ENCODE data around the gene RAB10.
"Not testable (repeated sequence)": the region's sequence is repeated elsewhere in the genome, so short reads cannot be mapped to it uniquely, and the experiment has no call there.

Gene RAB10

GRCh38 chr2:26080356-26080755 lies 46.5 kb downstream of the RAB10 start:
- no peak overlapping the region for H3K4me3 ChIP-seq (ENCODE audit: low read depth, low read length)
- DNase-seq (ENCODE audit: low read depth): no peak

GRCh38 chr2:26080925-26081324 lies 47.0 kb downstream of the RAB10 start:
- not testable (repeated sequence) for H3K4me3 ChIP-seq (ENCODE audit: low read depth, low read length); DNase-seq (ENCODE audit: low read depth)

GRCh38 chr2:26081556-26081955 lies 47.7 kb downstream of the RAB10 start:
- H3K4me3 ChIP-seq (ENCODE audit: low read depth, low read length): no peak overlapping the region
- DNase-seq (ENCODE audit: low read depth): no peak

- DNase-seq (ENCODE audit: low read depth): peak; percentile 24
- no peak overlapping the region for H3K4me3 ChIP-seq (ENCODE audit: low read depth, low read length)
Measured at GRCh38 chr2:26086155-26086637, 52.3 kb downstream of the RAB10 start.

- no peak overlapping the region for H3K4me3 ChIP-seq (ENCODE audit: low read depth, low read length)
- no peak for DNase-seq (ENCODE audit: low read depth)
Measured at GRCh38 chr2:26086779-26087178, 52.9 kb downstream of the RAB10 start.

GRCh38 chr2:26088038-26088643 lies 54.3 kb downstream of the RAB10 start:
- no peak overlapping the region for H3K4me3 ChIP-seq (ENCODE audit: low read depth, low read length)
- no peak for DNase-seq (ENCODE audit: low read depth)

GRCh38 chr2:26088931-26089330 lies 55.0 kb downstream of the RAB10 start:
- not testable (repeated sequence) for DNase-seq (ENCODE audit: low read depth); H3K4me3 ChIP-seq (ENCODE audit: low read depth, low read length)

- H3K4me3 ChIP-seq (ENCODE audit: low read depth, low read length): no peak overlapping the region
- no peak for DNase-seq (ENCODE audit: low read depth)
Measured at GRCh38 chr2:26089337-26089736, 55.5 kb downstream of the RAB10 start.

- no peak for DNase-seq (ENCODE audit: low read depth)
- no peak overlapping the region for H3K4me3 ChIP-seq (ENCODE audit: low read depth, low read length)
Measured at GRCh38 chr2:26095758-26096157, 61.9 kb downstream of the RAB10 start.

- no peak for DNase-seq (ENCODE audit: low read depth)
- no peak overlapping the region for H3K4me3 ChIP-seq (ENCODE audit: low read depth, low read length)
Measured at GRCh38 chr2:26099933-26100332, 66.0 kb downstream of the RAB10 start.

- DNase-seq (ENCODE audit: low read depth): no peak
- H3K4me3 ChIP-seq (ENCODE audit: low read depth, low read length): no peak overlapping the region
Measured at GRCh38 chr2:26100384-26100783, 66.5 kb downstream of the RAB10 start.

- no peak overlapping the region for H3K4me3 ChIP-seq (ENCODE audit: low read depth, low read length)
- DNase-seq (ENCODE audit: low read depth): no peak
Measured at GRCh38 chr2:26103752-26104151, 69.9 kb downstream of the RAB10 start.

GRCh38 chr2:26108701-26109100 lies 74.8 kb downstream of the RAB10 start:
- not testable (repeated sequence) for DNase-seq (ENCODE audit: low read depth)

GRCh38 chr2:26112201-26112600 lies 78.3 kb downstream of the RAB10 start:
- no peak for DNase-seq (ENCODE audit: low read depth)
- no peak overlapping the region for H3K4me3 ChIP-seq (ENCODE audit: low read depth, low read length)

More at GRCh38 chr2:26108701-26109100, 74.8 kb downstream of the RAB10 start:
- not testable (repeated sequence) for H3K4me3 ChIP-seq (ENCODE audit: low read depth, low read length)

GRCh38 chr2:26114151-26114550 lies 80.3 kb downstream of the RAB10 start:
- no peak for DNase-seq (ENCODE audit: low read depth)
- H3K4me3 ChIP-seq (ENCODE audit: low read depth, low read length): no peak overlapping the region

- DNase-seq (ENCODE audit: low read depth): no peak
Measured at GRCh38 chr2:26118682-26119081, 84.8 kb downstream of the RAB10 start.

GRCh38 chr2:26119521-26119920 lies 85.6 kb downstream of the RAB10 start:
- H3K4me3 ChIP-seq (ENCODE audit: low read depth, low read length): no peak overlapping the region
- no peak for DNase-seq (ENCODE audit: low read depth)

More at GRCh38 chr2:26118682-26119081, 84.8 kb downstream of the RAB10 start:
- H3K4me3 ChIP-seq (ENCODE audit: low read depth, low read length): no peak overlapping the region

GRCh38 chr2:26122630-26123029 lies 88.7 kb downstream of the RAB10 start:
- no peak for DNase-seq (ENCODE audit: low read depth)
- no peak overlapping the region for H3K4me3 ChIP-seq (ENCODE audit: low read depth, low read length)

- H3K4me3 ChIP-seq (ENCODE audit: low read depth, low read length): no peak overlapping the region
- no peak for DNase-seq (ENCODE audit: low read depth)
Measured at GRCh38 chr2:26123426-26123825, 89.5 kb downstream of the RAB10 start.

GRCh38 chr2:26126074-26126473 lies 92.2 kb downstream of the RAB10 start:
- no peak overlapping the region for H3K4me3 ChIP-seq (ENCODE audit: low read depth, low read length)
- DNase-seq (ENCODE audit: low read depth): no peak

- H3K4me3 ChIP-seq (ENCODE audit: low read depth, low read length): no peak overlapping the region
- no peak for DNase-seq (ENCODE audit: low read depth)
Measured at GRCh38 chr2:26128176-26128575, 94.3 kb downstream of the RAB10 start.

- DNase-seq (ENCODE audit: low read depth): no peak
- H3K4me3 ChIP-seq (ENCODE audit: low read depth, low read length): no peak overlapping the region
Measured at GRCh38 chr2:26130763-26131162, 96.9 kb downstream of the RAB10 start.

Measured in skeletal muscle cell (primary cell).